Loucy (cell line): ENCODE results near the gene CALHM4.

ENCODE experiments used
- EZH2phosphoT487 ChIP-seq: fragments of 200-600 bp; IDR thresholded peaks from 2 replicates; pipeline ENCODE4 v1.6.1; 2018; ENCODE audit warnings: antibody characterized with exemption, mild to moderate bottlenecking, moderate library complexity, borderline replicate concordance
- TF ChIP-seq, protein P1 (sequence below): fragments of 200-600 bp; sonication (generic); conservative IDR thresholded peaks from 2 replicates; pipeline ENCODE4 v1.5.1; 2014; ENCODE audit warnings: mild to moderate bottlenecking, antibody characterized with exemption, low read length

DNA sequence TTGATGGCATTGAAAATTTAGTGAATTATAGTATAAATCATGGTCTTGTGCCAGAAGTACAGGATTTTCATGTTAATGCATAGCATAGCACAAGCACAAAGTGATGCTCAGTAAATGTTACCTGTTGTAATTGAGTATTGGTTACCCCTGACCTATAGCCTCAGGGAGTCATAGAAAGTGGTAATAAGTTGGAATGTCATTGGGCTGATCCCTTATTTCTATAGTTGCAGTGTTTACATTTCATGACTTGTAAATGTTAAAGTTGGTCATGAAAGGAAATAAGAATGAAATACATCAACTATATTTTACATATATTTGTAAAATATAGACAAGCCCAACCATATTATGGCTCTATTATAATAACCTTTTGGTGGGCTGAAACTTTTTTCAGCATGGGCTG lies 24.8 kb downstream of the CALHM4 start:
- TF ChIP-seq, protein P1, sequence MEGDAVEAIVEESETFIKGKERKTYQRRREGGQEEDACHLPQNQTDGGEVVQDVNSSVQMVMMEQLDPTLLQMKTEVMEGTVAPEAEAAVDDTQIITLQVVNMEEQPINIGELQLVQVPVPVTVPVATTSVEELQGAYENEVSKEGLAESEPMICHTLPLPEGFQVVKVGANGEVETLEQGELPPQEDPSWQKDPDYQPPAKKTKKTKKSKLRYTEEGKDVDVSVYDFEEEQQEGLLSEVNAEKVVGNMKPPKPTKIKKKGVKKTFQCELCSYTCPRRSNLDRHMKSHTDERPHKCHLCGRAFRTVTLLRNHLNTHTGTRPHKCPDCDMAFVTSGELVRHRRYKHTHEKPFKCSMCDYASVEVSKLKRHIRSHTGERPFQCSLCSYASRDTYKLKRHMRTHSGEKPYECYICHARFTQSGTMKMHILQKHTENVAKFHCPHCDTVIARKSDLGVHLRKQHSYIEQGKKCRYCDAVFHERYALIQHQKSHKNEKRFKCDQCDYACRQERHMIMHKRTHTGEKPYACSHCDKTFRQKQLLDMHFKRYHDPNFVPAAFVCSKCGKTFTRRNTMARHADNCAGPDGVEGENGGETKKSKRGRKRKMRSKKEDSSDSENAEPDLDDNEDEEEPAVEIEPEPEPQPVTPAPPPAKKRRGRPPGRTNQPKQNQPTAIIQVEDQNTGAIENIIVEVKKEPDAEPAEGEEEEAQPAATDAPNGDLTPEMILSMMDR = no peak
- TF ChIP-seq EZH2phosphoT487 = no peak
